Left ventricle myocardium inferior (tissue), 1 donor: ENCODE results near the gene CCSER1. TPM values are rescaled to one million over a fixed set of nuclear protein-coding genes. Genes with fewer than 3 reads are reported as not detected.

Experiments
- DNase-seq: peaks from one replicate; pipeline ENCODE4 v3.0.0-alpha.2; 2020
- H3K27ac ChIP-seq: fragments of 200-600 bp; replicated peaks from 2 replicates; pipeline ENCODE4 v1.8.0; 2021
- H3K27me3 ChIP-seq: fragments of 200-600 bp; 2 replicates; pipeline ENCODE4 v1.8.0; 2021; ENCODE audit warnings: low read depth
- H3K36me3 ChIP-seq: fragments of 200-600 bp; 2 replicates; pipeline ENCODE4 v1.8.0; 2021
- H3K4me1 ChIP-seq: fragments of 200-600 bp; 2 replicates; pipeline ENCODE4 v1.8.0; 2021
- H3K4me3 ChIP-seq: fragments of 200-600 bp; 2 replicates; pipeline ENCODE4 v1.8.0; 2021; ENCODE audit warnings: mild to moderate bottlenecking, moderate library complexity
- H3K9me3 ChIP-seq: fragments of 200-600 bp; replicated peaks from 2 replicates; pipeline ENCODE4 v1.8.0; 2021
- CTCF ChIP-seq: fragments of 200-600 bp; IDR thresholded peaks from 2 replicates; pipeline ENCODE4 v1.8.0; 2021; ENCODE audit warnings: antibody characterized with exemption, mild to moderate bottlenecking, borderline replicate concordance
- intact Hi-C: fragments of 100-400 bp; cut with micrococcal nuclease; formaldehyde crosslinking; loops from one replicate; pipeline ENCODE4 v1.11.0; 2022
- total RNA-seq: library from RNA; stranded (reverse); fragmentation: NEBNext Ultra II Directional; extraction: Animal tissue kit (Norgen Biotek cat#: 25700); gene quantifications from one replicate; pipeline ENCODE4 v1.2.1, GENCODE V29; 2021
- donor health status: DM: no; HTN: yes; CAD: no; lungs with severe emphysema.

Gene CCSER1
- total RNA-seq, 1 donor from 2014 or later = 13.2 TPM

GRCh38 chr4:91220315-91220714 is 1093.1 kb downstream of the CCSER1 start:
- intact Hi-C loops = no loop called here

GRCh38 chr4:91222014-91222413 is 1094.8 kb downstream of the CCSER1 start:
- Histone ChIP-seq H3K27ac (no peak overlapping the region), H3K4me3 (no peak overlapping the region)
- intact Hi-C loops = no loop called here

More at GRCh38 chr4:91220315-91220714, 1093.1 kb downstream of the CCSER1 start:
- no peaks in the 10 kb centered on the region for H3K27me3 ChIP-seq
- TF ChIP-seq CTCF = no peak
- H3K9me3 ChIP-seq = no peaks in the 10 kb centered on the region
- H3K4me1 ChIP-seq = no peaks in the 10 kb centered on the region
- no peak overlapping the region for H3K4me3 ChIP-seq
- no peak for DNase-seq
- no peaks in the 10 kb centered on the region for H3K36me3 ChIP-seq
- H3K27ac ChIP-seq = no peak overlapping the region

GRCh38 chr4:91226867-91227266 is 1099.7 kb downstream of the CCSER1 start:
- no peaks in the 10 kb centered on the region for H3K27me3 ChIP-seq
- no peak for DNase-seq
- intact Hi-C loops = no loop called here
- H3K4me1 ChIP-seq = no peaks in the 10 kb centered on the region
- H3K36me3 ChIP-seq = no peaks in the 10 kb centered on the region
- H3K9me3 ChIP-seq = no peaks in the 10 kb centered on the region
- H3K27ac ChIP-seq = no peak overlapping the region
- TF ChIP-seq CTCF = no peak
- no peak overlapping the region for H3K4me3 ChIP-seq

More at GRCh38 chr4:91222014-91222413, 1094.8 kb downstream of the CCSER1 start:
- no peak for TF ChIP-seq CTCF
- DNase-seq = no peak
- H3K27me3 ChIP-seq = no peaks in the 10 kb centered on the region
- H3K9me3 ChIP-seq = no peaks in the 10 kb centered on the region
- no peaks in the 10 kb centered on the region for H3K4me1 ChIP-seq
- no peaks in the 10 kb centered on the region for H3K36me3 ChIP-seq

GRCh38 chr4:91228659-91229058 is 1101.5 kb downstream of the CCSER1 start:
- DNase-seq = no peak
- intact Hi-C loops = no loop called here
- H3K27me3 ChIP-seq = no peaks in the 10 kb centered on the region
- no peaks in the 10 kb centered on the region for H3K4me1 ChIP-seq
- H3K9me3 ChIP-seq = no peaks in the 10 kb centered on the region
- H3K4me3 ChIP-seq = no peak overlapping the region
- H3K27ac ChIP-seq = no peak overlapping the region
- no peak for TF ChIP-seq CTCF
- no peaks in the 10 kb centered on the region for H3K36me3 ChIP-seq

- Histone ChIP-seq H3K9me3 (no peaks in the 10 kb centered on the region), H3K4me3 (no peak overlapping the region), H3K36me3 (no peaks in the 10 kb centered on the region), H3K27me3 (no peaks in the 10 kb centered on the region), H3K4me1 (no peaks in the 10 kb centered on the region), H3K27ac (no peak overlapping the region)
- TF ChIP-seq CTCF = no peak
- no peak for DNase-seq
- intact Hi-C loops = no loop called here
Observed at GRCh38 chr4:91233164-91233563, 1106.0 kb downstream of the CCSER1 start.

GRCh38 chr4:91243132-91243531 is 1115.9 kb downstream of the CCSER1 start:
- DNase-seq = peak; percentile 42
- peaks cover 5% of the 10 kb centered on the region for H3K9me3 ChIP-seq
- peak overlapping the region; percentile 45 for H3K27ac ChIP-seq
- H3K36me3 ChIP-seq = no peaks in the 10 kb centered on the region
- intact Hi-C loops = no loop called here
- no peak overlapping the region for H3K4me3 ChIP-seq
- H3K27me3 ChIP-seq = no peaks in the 10 kb centered on the region
- H3K4me1 ChIP-seq = peaks cover 4% of the 10 kb centered on the region
- TF ChIP-seq CTCF = no peak
